Stimulated activated CD8-positive, alpha-beta memory T cell treated with anti-CD3 and anti-CD28 coated beads, Interleukin-7, amount 100 ng/mL, for 4 hours (primary cell): ENCODE measurements around the gene HOXC13.

Experiments
- DNase-seq, 2 donors: peaks; one replicate each; pipeline ENCODE4 v3.0.0-alpha.2; 2020; ENCODE audit warnings: low read depth in 2 of 2

The HOXC13 gene

DNA sequence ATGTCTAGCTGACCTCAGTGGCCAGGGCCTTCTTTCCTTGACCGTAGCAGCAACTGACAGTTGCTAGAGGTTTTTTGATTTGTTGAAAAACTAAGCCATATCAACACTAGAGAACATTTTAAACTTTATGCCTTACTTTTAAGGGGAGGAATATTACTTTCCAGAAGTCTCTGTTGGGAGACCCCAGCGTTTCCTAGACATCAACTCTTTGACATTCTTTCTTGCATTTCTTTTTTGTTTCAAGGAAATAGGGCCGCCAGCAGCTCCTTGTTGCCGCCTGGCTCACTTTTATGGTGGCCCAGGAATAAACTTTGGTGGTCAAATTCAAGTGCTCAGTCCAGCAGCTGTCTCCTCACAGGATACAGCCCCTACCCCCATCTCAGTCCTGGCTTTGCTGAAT lies 31.8 kb downstream of the HOXC13 start:
- DNase-seq: no peak

- no peak for DNase-seq
These were observed 32.5 kb downstream of the HOXC13 start for GRCh38 chr12:53971129-53971528.

DNA sequence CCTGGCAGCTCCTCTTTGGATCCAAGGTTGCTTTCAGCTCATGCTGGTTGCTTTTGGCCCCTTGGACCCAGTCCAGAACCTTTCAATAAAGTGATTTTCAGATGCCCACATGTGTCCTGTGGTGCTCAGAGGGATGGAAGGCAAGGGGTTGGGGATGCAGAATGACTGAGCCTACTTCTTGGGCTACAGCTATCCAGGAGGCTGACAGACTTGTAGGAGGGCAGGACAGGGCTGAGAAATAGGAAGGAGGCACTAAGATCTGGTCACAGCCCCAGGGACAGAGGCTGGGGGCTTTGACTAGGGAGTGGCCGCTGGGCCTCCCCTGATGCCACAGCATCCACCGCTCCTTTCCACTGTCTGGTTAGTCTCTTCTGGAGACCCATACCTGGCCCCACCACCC lies 33.1 kb downstream of the HOXC13 start:
- no peak for DNase-seq

- DNase-seq: no peak
These were observed 33.6 kb downstream of the HOXC13 start for GRCh38 chr12:53972152-53972702.

- no peak for DNase-seq
These were observed 34.1 kb downstream of the HOXC13 start, which contains the start of gene HOXC11 for GRCh38 chr12:53972722-53973235. TSS of gene HOXC11 (plus strand) at chr12:53973126. CDS start at chr12:53973242, 116 bp downstream.

DNA sequence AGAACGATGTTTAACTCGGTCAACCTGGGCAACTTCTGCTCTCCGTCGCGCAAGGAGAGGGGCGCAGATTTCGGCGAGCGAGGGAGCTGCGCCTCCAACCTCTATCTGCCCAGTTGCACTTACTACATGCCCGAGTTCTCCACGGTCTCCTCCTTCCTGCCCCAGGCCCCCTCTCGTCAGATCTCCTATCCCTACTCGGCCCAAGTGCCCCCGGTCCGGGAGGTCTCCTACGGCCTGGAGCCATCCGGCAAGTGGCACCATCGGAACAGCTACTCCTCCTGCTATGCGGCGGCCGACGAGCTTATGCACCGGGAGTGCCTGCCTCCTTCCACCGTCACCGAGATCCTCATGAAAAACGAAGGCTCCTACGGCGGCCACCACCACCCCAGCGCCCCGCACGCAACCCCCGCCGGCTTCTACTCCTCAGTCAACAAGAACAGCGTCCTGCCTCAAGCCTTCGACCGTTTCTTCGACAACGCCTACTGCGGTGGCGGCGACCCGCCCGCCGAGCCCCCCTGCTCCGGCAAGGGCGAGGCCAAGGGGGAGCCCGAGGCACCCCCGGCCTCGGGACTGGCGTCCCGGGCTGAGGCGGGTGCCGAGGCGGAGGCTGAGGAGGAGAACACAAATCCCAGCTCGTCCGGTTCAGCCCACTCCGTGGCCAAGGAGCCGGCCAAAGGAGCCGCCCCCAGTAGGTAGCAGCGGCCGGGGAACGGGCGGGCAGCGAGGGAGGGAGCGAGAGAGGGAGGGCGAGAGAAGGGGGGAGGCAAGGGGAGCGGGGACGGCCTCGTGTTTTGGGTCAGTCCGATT lies 34.8 kb downstream of the HOXC13 start:
- DNase-seq: no peak

- DNase-seq: no peak
These were observed 35.7 kb downstream of the HOXC13 start, which contains the start of gene HOTAIR for GRCh38 chr12:53974084-53975063. TSS of gene HOTAIR (minus strand) at chr12:53974954.

GRCh38 chr12:53975064-53975471 lies 36.4 kb downstream of the HOXC13 start:
- no peak for DNase-seq

GRCh38 chr12:53975479-53976152 lies 37.0 kb downstream of the HOXC13 start:
- DNase-seq: no peak

GRCh38 chr12:53976172-53976822 lies 37.7 kb downstream of the HOXC13 start:
- DNase-seq: no peak

GRCh38 chr12:53976823-53977595 lies 38.4 kb downstream of the HOXC13 start:
- no peak for DNase-seq

GRCh38 chr12:53977596-53978445 lies 39.2 kb downstream of the HOXC13 start:
- no peak for DNase-seq

GRCh38 chr12:53978477-53979356 lies 40.1 kb downstream of the HOXC13 start:
- DNase-seq: no peak

GRCh38 chr12:53980104-53980801 lies 41.6 kb downstream of the HOXC13 start:
- DNase-seq: no peak

GRCh38 chr12:53980802-53981496 lies 42.3 kb downstream of the HOXC13 start:
- no peak for DNase-seq

DNA sequence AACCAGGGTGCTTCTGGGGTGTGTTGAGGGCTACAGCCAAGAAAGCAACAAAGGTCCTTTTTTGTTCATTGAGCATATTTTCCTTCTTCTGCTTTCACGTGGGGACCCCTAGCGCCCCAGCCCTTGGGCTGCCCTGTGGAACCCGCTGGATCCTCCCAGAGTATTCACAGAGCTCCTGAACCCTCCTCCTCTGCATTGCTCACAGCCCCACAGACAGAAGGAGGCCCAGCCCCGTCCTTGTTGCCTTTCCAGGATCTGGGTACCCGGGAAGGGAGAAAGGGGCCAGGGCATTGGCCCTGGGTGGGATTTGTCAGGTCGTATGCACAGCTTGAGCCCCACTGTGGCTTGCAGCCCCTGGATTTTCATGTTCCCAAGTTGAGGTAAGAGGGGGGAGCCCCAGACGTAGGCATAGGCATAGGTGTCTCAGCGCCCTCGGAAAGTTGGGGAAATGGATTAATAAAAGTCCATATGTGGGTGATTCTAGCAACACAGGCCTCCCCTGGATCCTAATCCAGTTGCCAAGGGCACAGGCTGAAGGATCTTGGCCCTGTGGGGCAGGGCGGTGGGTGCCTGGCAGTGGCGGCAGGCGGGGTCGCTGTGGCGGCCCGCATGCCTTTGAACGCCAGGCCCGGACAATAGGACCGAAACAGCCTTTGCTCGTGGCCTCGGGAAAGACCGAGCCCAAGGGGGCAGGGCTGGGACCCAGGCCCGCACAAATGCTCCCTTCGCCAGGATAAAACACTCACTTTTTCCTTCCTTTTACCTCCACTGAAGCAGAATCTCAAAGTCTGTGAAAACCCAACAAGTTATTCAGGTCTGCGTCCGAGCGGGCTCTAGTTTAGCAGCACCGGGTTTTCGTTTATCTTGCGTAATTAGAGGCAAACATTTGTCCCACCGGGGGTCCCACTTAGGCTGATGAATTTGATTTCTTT lies 43.3 kb downstream of the HOXC13 start:
- no peak for DNase-seq
